HG03457 (cell line): ENCODE data around the gene RANBP9.

Experiments used
- ATAC-seq: cut with Tn5 transposase; IDR thresholded peaks from one replicate; pipeline ENCODE4 v1.9.1; 2021; ENCODE audit warnings: moderate number of reproducible peaks; ENCODE audit not compliant: unreplicated experiment

Gene RANBP9

DNA sequence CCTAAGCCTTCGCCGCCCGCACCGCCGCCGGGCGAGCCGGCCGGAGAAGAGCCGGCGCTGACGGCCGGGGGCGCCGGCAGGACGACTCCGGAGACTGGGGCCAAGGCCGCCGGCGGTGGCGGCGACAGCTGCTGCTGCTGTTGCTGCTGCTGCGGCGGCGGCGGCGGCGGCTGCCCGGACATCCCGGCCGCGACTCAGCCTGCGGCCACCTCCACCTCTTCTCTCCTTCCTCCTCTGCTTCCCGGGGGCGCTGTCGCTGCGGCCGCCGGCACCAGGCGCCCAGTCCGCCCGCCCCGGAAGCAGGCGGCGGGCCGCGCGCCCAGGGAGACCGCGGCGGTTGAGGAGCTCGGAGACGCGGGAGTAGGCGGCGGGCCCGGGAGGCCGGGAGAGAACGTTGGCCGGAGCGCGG lies 307 bp downstream of the RANBP9 start:
- peak; percentile 47 for ATAC-seq

DNA sequence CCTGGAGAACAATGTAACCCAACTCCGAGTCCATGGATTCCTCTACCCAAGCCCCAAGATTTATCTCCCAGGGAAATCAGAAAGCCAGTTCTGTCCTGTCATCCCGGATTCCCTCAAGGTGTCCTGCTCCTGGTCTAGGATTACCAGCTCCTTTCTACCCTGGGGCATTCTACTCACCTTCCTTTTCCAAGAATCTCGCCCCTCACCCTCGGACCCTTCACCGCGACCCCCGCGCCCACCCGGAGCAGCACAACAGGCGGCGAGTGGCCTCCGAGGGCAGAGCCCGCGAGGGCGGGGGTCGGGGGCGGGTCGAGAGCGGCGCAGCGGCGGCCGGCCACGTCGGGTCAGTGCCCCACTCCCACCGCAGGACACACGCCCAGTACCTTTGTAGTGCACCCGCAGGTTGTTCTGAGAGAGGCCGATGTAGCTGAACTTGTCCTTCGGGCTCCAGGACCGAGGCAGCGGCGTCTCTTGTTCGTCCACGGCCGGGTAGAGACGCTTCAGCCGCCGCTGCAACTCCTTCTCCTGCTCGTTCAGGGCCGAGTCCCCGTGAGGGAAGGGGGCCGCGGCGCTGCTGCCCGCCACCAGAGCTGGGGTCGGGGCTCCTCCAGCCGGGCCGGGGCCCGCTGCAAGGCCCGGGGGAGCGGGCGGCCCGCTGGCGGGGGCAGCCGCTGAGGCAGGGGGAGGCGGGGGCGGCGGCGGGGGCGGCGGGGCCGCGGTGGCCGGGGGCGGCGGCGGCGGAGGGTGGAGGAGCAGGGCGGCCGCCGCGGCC lies 897 bp downstream of the RANBP9 start:
- peak; percentile 2 for ATAC-seq

DNA sequence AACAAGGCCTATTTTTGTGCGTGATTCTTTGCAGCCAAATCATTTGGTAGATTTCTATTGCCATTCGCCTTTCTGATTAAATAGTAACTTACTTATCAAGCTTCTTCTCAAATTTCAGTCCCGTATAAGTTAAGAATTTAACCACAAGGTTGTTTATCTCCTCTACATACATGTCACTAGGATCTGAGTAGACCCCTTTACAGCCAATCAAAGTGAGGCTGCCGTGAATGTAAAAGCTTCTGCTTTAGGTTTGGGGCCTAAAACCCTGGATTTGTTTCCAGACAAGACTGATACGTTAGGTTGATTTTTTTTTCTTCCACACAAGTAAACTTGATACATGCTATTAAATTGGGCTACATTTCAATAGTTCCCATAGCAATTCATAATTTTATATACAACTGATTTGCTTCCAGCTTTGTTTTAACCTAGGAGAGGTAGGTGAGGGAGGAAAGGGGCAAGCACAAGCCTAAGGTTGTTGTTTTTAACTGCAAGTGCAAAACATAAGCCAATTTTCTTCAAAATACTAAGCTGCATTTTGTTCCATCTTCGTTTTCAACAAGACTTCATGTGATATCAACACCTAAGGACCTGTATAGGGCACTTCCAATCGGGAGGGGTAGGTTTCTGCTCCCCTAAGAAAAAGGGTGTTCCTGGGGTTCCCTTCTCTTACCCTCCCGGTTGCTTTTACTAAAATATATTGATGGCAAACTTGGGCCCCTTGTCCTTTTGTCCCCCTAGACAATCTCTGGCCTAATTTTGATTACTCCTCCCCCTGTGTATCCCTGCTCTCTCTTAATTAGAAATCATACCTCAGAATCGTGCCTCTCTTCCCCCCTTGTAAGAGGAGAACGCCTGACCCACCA lies 1.7 kb downstream of the RANBP9 start:
- no peak for ATAC-seq

GRCh38 chr6:13708736-13709135 lies 2.9 kb downstream of the RANBP9 start:
- no peak for ATAC-seq

DNA sequence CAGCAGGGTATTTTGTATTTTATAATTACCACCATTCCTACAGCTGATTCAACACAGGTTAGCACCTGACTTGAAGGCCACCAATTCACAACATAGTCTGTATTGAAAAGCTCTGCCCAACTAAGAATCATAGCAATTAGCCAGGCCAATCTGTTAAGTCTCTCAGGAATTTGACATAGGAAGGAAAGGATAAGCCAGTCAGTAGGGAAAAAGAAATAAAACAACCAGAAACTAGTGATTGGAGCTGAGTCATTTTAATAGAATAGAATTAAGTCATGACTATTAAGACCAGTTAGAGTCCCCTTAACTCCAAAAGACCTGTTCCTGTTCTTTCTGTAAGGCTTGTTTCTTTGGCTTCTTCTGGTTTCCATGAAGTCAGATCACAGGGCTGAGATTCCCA lies 8.1 kb downstream of the RANBP9 start:
- ATAC-seq = no peak

DNA sequence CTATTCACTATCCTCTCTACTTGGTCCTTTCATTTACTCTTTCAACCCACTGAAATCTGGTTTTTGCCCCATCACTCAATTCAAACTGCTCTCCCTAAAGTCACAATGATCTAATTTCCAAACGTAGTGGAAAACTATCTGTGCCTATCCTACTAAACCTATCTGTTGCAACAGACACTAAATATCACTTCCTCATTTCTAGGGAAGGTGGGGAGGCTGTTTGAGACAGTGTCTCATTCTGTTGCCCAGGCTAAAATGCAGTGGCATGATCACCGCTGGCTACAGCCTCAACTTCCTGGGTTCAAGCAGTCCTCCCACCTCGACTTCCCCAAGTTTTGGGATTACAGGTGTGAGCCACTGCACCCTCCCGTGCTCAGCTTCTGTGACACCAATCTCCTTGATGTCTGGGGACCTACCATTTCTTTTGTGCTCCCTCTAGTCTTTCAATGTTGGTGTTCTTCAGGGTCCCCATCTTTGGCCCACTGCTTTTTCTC lies 8.8 kb downstream of the RANBP9 start:
- no peak for ATAC-seq

DNA sequence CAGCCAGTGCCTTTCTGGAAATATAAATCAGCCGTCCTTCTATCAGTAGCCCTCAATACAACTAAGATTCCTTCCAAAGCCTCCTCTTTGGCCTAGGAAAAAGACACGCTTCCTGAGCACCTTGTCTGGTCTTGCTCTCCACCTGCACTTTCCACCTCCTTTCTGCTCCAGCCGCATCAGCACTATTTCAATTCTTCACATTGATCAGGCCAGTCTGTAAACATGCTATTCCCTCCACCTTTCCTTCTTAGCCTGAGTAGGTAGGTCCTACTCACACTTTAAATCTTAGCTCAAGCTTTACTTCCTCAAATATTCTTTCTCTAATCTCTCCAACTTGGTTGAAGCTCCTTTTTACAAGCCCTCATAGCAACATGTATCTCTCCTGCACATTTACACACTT lies 11.4 kb downstream of the RANBP9 start:
- ATAC-seq = no peak

GRCh38 chr6:13698715-13699114 lies 12.9 kb downstream of the RANBP9 start:
- ATAC-seq = no peak

- ATAC-seq = no peak
These were observed 13.8 kb downstream of the RANBP9 start for GRCh38 chr6:13697857-13698256.

GRCh38 chr6:13696226-13696625 lies 15.4 kb downstream of the RANBP9 start:
- no peak for ATAC-seq

- ATAC-seq = no peak
These were observed 16.4 kb downstream of the RANBP9 start for GRCh38 chr6:13695252-13695651.

- ATAC-seq = no peak
These were observed 17.1 kb downstream of the RANBP9 start for GRCh38 chr6:13694562-13694961.

GRCh38 chr6:13689511-13690256 lies 22.0 kb downstream of the RANBP9 start:
- ATAC-seq = no peak

DNA sequence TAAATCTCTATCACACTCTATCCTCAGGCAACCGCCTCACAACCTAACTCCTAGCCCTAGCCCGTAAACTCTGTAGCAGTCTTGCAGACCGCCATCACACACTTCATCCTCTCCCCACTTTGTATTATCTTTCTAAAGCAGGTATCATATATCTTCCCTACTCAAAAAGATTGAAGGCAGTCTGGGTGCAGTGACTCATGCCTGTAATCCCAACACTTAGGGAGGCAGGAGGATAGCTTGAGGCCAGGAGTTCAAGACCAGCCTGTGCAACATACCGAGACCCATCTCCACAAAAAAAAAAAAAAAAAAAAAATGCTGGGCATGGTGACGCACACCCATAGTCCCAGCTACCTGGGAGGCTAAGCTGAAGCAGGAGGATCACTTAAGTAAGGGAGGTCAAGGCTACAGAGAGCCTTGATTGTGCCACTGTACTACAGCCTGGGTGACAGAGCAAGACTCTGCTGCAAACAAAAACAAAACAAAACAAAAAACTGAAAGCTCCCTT lies 22.9 kb downstream of the RANBP9 start:
- ATAC-seq = no peak

DNA sequence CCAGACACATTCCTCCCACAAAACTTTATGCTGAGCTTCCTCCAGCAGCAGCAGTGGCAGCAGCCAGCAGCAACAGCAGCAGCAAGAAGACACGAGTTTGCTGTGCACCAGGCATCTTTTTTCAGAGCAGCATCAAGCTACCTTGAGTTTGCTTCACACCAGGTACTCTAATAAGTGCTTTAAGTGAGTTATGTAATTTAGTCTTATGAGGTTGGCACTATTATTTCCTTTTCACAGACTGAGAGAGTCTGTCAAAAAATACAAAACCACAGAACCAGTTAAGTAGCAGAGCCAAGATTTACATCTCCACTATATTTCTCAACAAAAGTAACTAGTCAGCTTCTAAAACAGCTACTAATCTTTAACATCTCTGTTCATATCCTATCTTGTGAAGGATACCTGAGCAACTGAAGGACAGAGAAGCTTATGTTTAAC lies 23.7 kb downstream of the RANBP9 start:
- ATAC-seq = no peak

- ATAC-seq = no peak
These were observed 26.8 kb downstream of the RANBP9 start for GRCh38 chr6:13684855-13685254.

- no peak for ATAC-seq
These were observed 28.6 kb downstream of the RANBP9 start for GRCh38 chr6:13683038-13683437.

DNA sequence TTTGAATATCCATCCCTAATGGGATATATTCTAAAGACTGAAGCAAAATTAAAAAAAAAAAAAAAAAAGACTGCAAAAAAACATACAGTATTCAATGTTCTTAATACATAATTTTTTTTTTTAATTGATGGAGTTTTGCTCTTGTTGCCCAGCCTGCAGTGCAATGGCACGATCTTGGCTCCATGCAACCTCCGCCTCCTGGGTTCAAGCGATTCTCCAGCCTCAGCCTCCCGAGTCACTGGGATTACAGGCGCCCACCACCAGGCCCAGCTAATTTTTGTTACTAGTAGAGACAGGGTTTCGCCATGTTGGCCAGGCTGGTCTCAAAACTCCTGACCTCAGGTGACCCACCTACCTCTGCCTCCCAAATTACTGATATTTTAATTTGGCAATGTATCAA lies 29.3 kb downstream of the RANBP9 start:
- ATAC-seq = no peak

GRCh38 chr6:13681305-13682061 lies 30.2 kb downstream of the RANBP9 start:
- ATAC-seq = no peak

DNA sequence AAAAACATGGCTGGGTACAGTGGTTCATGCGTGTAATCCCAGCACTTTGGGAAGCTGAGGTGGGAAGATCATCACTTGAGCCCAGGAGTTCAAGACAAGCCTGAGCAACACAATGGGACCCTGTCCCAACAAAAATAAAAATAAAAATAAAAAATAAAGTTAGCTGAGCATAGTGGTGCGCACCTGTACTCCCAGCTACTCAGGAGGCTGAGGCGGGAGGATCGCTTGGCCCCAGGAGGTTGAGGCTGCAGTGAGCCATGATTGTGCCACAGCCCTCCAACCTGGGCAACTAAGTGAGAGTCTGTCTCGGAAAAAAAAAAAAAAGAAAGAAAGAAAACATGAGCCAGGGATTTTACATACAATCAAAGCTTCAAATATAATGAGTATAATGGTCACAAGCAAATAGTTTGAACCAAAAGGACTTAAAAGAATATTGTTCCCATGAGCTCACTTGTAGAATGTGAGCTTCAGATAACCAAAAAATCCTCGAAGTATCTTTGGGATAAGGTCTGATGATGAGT lies 31.1 kb downstream of the RANBP9 start:
- ATAC-seq = no peak
